Measurements from ENCODE around the gene TNS4. TPM values are rescaled to one million over a fixed set of nuclear protein-coding genes. Genes with fewer than 3 reads are reported as not detected.

TNS4 gene
- total and polyA plus RNA-seq, 2 of the 4 experiments (the other 2 are of a cell fraction), result not detected

DNA sequence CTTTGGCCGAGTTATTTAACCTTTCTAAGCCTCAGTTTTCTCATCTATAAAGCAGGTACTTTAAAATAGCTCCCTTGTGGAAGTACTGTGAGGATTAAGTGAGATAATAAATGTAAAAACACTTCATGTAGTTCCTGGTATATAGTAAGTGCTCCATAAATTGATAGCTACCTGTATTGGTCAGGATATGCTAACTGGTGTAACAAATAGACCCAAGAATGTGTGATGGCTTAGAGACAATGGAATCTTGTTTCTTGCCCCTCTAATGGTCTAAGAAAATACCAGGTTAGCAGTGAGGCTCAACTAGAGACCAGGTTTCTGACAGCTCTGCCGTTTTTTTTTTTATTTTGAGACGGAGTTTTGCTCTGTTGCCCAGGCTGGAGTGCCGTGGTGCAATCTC, 34.0 kb upstream of the TNS4 start:
- H2BK5ac ChIP-seq (ENCODE audit: low read depth, low read length, poor library complexity, severe bottlenecking), result peak overlapping the region; percentile 60
- CTCF ChIA-PET, result interaction anchor here (0.6 to 4.8 kb wide), 5 partner anchors 14 to 522 kb away, joined by 3 to 43 read pairs (median 5); no protein-coding TSS in a partner anchor
- H2BK20ac ChIP-seq (ENCODE audit: low read depth, low read length), result peak overlapping the region; percentile 97; the same call in 1 of the 2 replicates
- peak overlapping the region; percentile 70; the same call in 1 of the 2 replicates for H3K14ac ChIP-seq (replicated peaks; ENCODE audit: low read depth, low read length)
- dilution Hi-C loops (cut with HindIII; ENCODE audit: low sequenced_read_pairs, unreplicated experiment) (no loop called here), in situ Hi-C loops (cut with MboI; ENCODE audit: low sequenced_read_pairs) (loop anchor here (5.0 kb wide), 1 partner anchor 233 kb away; no protein-coding TSS in a partner anchor), intact Hi-C loops (cut with micrococcal nuclease) (no loop called here)
- peak overlapping the region; percentile 100; the same call in 2 of the 3 replicates for H2BK15ac ChIP-seq (ENCODE audit: low read depth, low read length)
- DNase-seq (no peak), ATAC-seq (ENCODE audit: low read depth) (no peak)
- peak overlapping the region; percentile 62 to 97; a peak in 2 of 4 replicates for H4K8ac ChIP-seq (ENCODE audit: low read depth in 2 of 2, low read length in 2 of 2)
- H3K56ac ChIP-seq (ENCODE audit: extremely low read depth, insufficient read depth, low read length), result no peak overlapping the region
- no TSS peak for BruUV-seq (replicated peaks)
- peak overlapping the region; percentile 94; the same call in 1 of the 2 replicates for H3K18ac ChIP-seq (ENCODE audit: low read depth, low read length)
- peaks cover 50% of the 10 kb centered on the region for H3K9me1 ChIP-seq (ENCODE audit: insufficient read depth, low read length)
- no peak overlapping the region for H2AK9ac ChIP-seq (replicated peaks; ENCODE audit: low read depth, low read length, poor library complexity)
- H3K36me3 ChIP-seq (ENCODE audit: control insufficient read depth, insufficient read depth, low read length), result no peaks in the 10 kb centered on the region
- no peaks in the 10 kb centered on the region for H4K20me1 ChIP-seq (ENCODE audit: insufficient read depth, low read length)
- H4K5ac ChIP-seq (ENCODE audit: low read depth, low read length), result peak overlapping the region; percentile 56; the same call in 1 of the 2 replicates
- POLR2A ChIA-PET (ENCODE audit: unreplicated experiment), result interaction anchor here (1.6 kb wide), 1 partner anchor 23 kb away, joined by 5 read pairs; no protein-coding TSS in a partner anchor
- no peak overlapping the region for H3K9ac ChIP-seq (ENCODE audit: low read depth, low read length)
- H3K4ac ChIP-seq (ENCODE audit: low read depth, low read length), result peak overlapping the region; percentile 99; the same call in 1 of the 2 replicates
- H3K27ac ChIP-seq (ENCODE audit: insufficient read depth, low read length), result no peak overlapping the region
- H2BK120ac ChIP-seq (ENCODE audit: low read depth, low read length), result peak overlapping the region; percentile 99
- H3K27me3 ChIP-seq (ENCODE audit: control insufficient read depth, insufficient read depth, low read length), result no peaks in the 10 kb centered on the region
- H3K23ac ChIP-seq (ENCODE audit: low read depth, low read length), result no peak overlapping the region
- H3K4me3 ChIP-seq (ENCODE audit: insufficient read depth, low read depth, low read length), result no peak overlapping the region
- no peaks in the 10 kb centered on the region for H3K9me3 ChIP-seq (ENCODE audit: control insufficient read depth, insufficient read depth, low read length)
- H3K79me1 ChIP-seq (ENCODE audit: low read depth in 1 of 2, low read length in 2 of 2), result peaks cover 0 to 21% of the 10 kb centered on the region in 2 experiments; a peak in 1 of 4 replicates
- H4K91ac ChIP-seq (ENCODE audit: insufficient read depth, low read depth, low read length), result peak overlapping the region; percentile 99
- no peak overlapping the region for H3K4me2 ChIP-seq (ENCODE audit: low read depth, low read length)
- TF ChIP-seq RFX5 (IDR thresholded peaks at IDR 0.05; ENCODE audit: low read depth, low read length) (no peak), CHD1 (IDR thresholded peaks at IDR 0.05; ENCODE audit: low read depth, low read length) (no peak), POLR2A (IDR thresholded peaks at IDR 0.05; ENCODE audit: low read depth, low read length) (no peak), SMC3 (IDR thresholded peaks at IDR 0.05; ENCODE audit: low read depth, low read length) (no peak), RAD21 (IDR thresholded peaks at IDR 0.05; ENCODE audit: low read length) (no peak), MAFK (IDR thresholded peaks at IDR 0.05; ENCODE audit: low read depth, low read length) (no peak), MAZ (IDR thresholded peaks at IDR 0.05; ENCODE audit: borderline replicate concordance, low read depth, low read length) (no peak), BHLHE40 (IDR thresholded peaks at IDR 0.05; ENCODE audit: low read depth, low read length) (no peak)
- TF ChIP-seq, protein P1, sequence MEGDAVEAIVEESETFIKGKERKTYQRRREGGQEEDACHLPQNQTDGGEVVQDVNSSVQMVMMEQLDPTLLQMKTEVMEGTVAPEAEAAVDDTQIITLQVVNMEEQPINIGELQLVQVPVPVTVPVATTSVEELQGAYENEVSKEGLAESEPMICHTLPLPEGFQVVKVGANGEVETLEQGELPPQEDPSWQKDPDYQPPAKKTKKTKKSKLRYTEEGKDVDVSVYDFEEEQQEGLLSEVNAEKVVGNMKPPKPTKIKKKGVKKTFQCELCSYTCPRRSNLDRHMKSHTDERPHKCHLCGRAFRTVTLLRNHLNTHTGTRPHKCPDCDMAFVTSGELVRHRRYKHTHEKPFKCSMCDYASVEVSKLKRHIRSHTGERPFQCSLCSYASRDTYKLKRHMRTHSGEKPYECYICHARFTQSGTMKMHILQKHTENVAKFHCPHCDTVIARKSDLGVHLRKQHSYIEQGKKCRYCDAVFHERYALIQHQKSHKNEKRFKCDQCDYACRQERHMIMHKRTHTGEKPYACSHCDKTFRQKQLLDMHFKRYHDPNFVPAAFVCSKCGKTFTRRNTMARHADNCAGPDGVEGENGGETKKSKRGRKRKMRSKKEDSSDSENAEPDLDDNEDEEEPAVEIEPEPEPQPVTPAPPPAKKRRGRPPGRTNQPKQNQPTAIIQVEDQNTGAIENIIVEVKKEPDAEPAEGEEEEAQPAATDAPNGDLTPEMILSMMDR (conservative IDR thresholded peaks at IDR 0.05; ENCODE audit: low read depth, low read length), result no peak
- TF ChIP-seq, protein P2, sequence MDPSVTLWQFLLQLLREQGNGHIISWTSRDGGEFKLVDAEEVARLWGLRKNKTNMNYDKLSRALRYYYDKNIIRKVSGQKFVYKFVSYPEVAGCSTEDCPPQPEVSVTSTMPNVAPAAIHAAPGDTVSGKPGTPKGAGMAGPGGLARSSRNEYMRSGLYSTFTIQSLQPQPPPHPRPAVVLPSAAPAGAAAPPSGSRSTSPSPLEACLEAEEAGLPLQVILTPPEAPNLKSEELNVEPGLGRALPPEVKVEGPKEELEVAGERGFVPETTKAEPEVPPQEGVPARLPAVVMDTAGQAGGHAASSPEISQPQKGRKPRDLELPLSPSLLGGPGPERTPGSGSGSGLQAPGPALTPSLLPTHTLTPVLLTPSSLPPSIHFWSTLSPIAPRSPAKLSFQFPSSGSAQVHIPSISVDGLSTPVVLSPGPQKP (IDR thresholded peaks at IDR 0.05; ENCODE audit: borderline replicate concordance, low read depth, low read length), result no peak
- WGBS, 2 experiments (ENCODE audit: extremely low coverage in 2 of 2, insufficient read length in 1 of 2), result 67% methylated on average over 1 of the region's 4 CpGs; no CpG with 5 or more reads in 1 of the 2 experiments
- H2AK5ac ChIP-seq (ENCODE audit: low read depth, low read length), result peak overlapping the region; percentile 95; the same call in 1 of the 2 replicates
- H2AFZ ChIP-seq (replicated peaks; ENCODE audit: low read length, poor library complexity), result no peak overlapping the region
- H3K4me1 ChIP-seq (ENCODE audit: control insufficient read depth, insufficient read depth, low read length), result peaks cover 46% of the 10 kb centered on the region
